Breast epithelium (tissue), 3 donors: ENCODE results near the gene CCL28.

Experiments
- POLR2A ChIP-seq: fragments of 450-650 bp; IDR thresholded peaks from one replicate; pipeline ENCODE4 v1.6.1; 2016; ENCODE audit warnings: antibody characterized with exemption, mild to moderate bottlenecking, moderate library complexity
- POLR2AphosphoS5 ChIP-seq, 3 donors: sonication (generic); formaldehyde crosslinking; IDR thresholded peaks; one replicate each; pipeline ENCODE4 v1.6.1; 2017; ENCODE audit warnings: antibody characterized with exemption in 3 of 3
- TF ChIP-seq, protein P1 (sequence below), 3 donors: fragments of 450-650 bp; IDR thresholded peaks; one replicate each; pipeline ENCODE4 v1.5.1; 2016 to 2017; ENCODE audit warnings: antibody characterized with exemption in 3 of 3, mild to moderate bottlenecking in 3 of 3, moderate library complexity in 3 of 3

DNA sequence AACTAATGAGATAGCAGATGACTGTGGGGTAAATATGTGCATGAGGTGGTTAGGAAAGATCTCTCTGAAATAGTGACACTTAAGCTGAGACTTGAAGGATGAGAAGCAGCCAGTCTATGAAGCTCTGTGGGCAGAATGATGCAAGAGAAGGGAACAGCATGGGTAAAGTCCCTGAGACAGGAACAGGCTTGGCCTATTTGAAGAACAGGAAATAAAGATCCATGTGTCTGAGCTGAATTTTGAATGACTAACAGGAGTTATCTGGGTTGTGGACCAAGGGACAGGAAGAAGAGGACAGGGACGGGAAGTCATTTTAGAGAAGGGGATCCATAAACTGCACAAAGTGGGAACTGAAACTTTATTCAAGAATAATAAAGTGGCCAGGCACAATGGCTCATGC, 73.3 kb downstream of the CCL28 start:
- TF ChIP-seq, protein P1, sequence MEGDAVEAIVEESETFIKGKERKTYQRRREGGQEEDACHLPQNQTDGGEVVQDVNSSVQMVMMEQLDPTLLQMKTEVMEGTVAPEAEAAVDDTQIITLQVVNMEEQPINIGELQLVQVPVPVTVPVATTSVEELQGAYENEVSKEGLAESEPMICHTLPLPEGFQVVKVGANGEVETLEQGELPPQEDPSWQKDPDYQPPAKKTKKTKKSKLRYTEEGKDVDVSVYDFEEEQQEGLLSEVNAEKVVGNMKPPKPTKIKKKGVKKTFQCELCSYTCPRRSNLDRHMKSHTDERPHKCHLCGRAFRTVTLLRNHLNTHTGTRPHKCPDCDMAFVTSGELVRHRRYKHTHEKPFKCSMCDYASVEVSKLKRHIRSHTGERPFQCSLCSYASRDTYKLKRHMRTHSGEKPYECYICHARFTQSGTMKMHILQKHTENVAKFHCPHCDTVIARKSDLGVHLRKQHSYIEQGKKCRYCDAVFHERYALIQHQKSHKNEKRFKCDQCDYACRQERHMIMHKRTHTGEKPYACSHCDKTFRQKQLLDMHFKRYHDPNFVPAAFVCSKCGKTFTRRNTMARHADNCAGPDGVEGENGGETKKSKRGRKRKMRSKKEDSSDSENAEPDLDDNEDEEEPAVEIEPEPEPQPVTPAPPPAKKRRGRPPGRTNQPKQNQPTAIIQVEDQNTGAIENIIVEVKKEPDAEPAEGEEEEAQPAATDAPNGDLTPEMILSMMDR (IDR thresholded peaks at IDR 0.05) = no peak
- TF ChIP-seq POLR2AphosphoS5 (IDR thresholded peaks at IDR 0.05) (no peak), POLR2A (no peak)
